NCI-H526 treated with DMSO at 0.1 percent for 48 hours (cell line): ENCODE results near the gene KLHDC8A.
A peak's percentile ranks its signal among the peaks of the same experiment; 100 is the strongest.
"Not testable (repeated sequence)": the region's sequence is repeated elsewhere in the genome, so short reads cannot be mapped to it uniquely, and the experiment has no call there.

Experiments
- DNase-seq: peaks from one replicate; lab custom pipeline; 2025; lab: John Stamatoyannopoulos, UW

KLHDC8A gene

GRCh38 chr1:205371871-205372660 is 15.3 kb upstream of the KLHDC8A start:
- DNase-seq, result no peak

GRCh38 chr1:205370780-205371179 is 14.1 kb upstream of the KLHDC8A start:
- no peak for DNase-seq

GRCh38 chr1:205369701-205370123 is 13.0 kb upstream of the KLHDC8A start:
- DNase-seq, result no peak

GRCh38 chr1:205368478-205368877 is 11.8 kb upstream of the KLHDC8A start:
- DNase-seq, result no peak

- DNase-seq, result no peak
These were observed 9.3 kb upstream of the KLHDC8A start for GRCh38 chr1:205365945-205366463.

GRCh38 chr1:205365086-205365485 is 8.4 kb upstream of the KLHDC8A start:
- DNase-seq, result not testable (repeated sequence)

- no peak for DNase-seq
These were observed 4.2 kb upstream of the KLHDC8A start for GRCh38 chr1:205360891-205361290.

GRCh38 chr1:205359771-205360565 is 3.2 kb upstream of the KLHDC8A start:
- no peak for DNase-seq

GRCh38 chr1:205358579-205358978 is 1.9 kb upstream of the KLHDC8A start:
- no peak for DNase-seq

- DNase-seq, result no peak
These were observed 845 bp upstream of the KLHDC8A start for GRCh38 chr1:205357567-205357966.

GRCh38 chr1:205355075-205355453 is 1.7 kb downstream of the KLHDC8A start:
- DNase-seq, result no peak

- peak; percentile 25 for DNase-seq
These were observed 2.3 kb downstream of the KLHDC8A start for GRCh38 chr1:205354259-205355074.

GRCh38 chr1:205353612-205354011 is 3.1 kb downstream of the KLHDC8A start:
- DNase-seq, result no peak

GRCh38 chr1:205353191-205353590 is 3.5 kb downstream of the KLHDC8A start:
- no peak for DNase-seq

GRCh38 chr1:205351984-205352713 is 4.6 kb downstream of the KLHDC8A start:
- peak; percentile 64 for DNase-seq

- DNase-seq, result peak; percentile 14
These were observed 6.0 kb downstream of the KLHDC8A start for GRCh38 chr1:205350691-205351141.

- DNase-seq, result no peak
These were observed 6.6 kb downstream of the KLHDC8A start for GRCh38 chr1:205350124-205350523.

GRCh38 chr1:205348554-205349487 is 7.9 kb downstream of the KLHDC8A start:
- DNase-seq, result no peak

GRCh38 chr1:205346956-205347574 is 9.7 kb downstream of the KLHDC8A start:
- no peak for DNase-seq

- no peak for DNase-seq
These were observed 11.0 kb downstream of the KLHDC8A start for GRCh38 chr1:205345761-205346160.
